HG03060 (cell line): ENCODE measurements around the gene RIT2.
"Not testable (repeated sequence)": the region's sequence is repeated elsewhere in the genome, so short reads cannot be mapped to it uniquely, and the experiment has no call there.

Experiments
- ATAC-seq: cut with Tn5 transposase; IDR thresholded peaks from one replicate; pipeline ENCODE4 v1.9.1; 2021; ENCODE audit warnings: low read depth, moderate number of reproducible peaks; ENCODE audit not compliant: unreplicated experiment

Gene RIT2

DNA sequence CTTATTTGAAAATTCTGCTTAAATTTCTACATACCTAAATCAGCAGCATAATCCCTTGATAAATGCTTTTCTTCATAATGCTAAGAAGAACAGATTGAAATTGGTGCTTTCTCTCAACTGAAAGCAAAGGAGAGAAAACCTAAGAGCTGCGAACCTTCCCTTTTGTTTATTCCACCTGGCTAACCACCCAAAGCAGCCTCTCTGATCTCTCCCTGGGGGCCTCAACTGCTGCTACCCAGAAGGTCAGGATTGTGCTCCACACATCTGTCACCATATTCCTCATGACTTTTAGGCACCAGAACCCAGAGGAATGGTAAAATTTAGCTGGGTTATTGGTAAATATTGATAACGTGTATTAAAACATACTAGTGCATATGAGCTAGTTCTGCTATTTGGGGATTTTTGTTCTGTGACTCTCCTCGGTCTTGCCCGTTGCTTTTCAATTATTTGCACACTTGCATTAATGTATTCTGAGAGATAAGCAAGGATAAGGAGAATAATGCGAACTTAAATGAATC is 334.1 kb downstream of the RIT2 start:
- ATAC-seq = no peak

DNA sequence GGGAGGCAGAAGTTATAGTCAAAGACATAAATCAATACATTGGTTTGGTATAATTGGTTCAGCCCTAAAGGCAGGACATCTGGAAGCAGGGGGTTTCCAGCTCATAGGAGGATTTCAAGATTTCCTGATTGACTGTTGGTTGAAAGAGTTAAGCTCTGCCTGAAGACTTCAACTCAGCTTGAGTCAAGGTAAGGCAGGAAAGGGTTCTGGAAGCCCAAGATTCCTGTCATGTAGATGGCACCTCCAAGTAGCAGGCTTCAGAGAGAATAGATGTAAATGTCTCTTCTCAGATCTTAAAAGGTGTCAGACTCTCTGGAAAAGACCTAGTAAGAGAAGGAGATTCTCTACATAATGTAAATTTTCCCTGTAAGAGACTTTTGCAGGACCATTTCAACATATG is 335.3 kb downstream of the RIT2 start:
- no peak for ATAC-seq

GRCh38 chr18:42778445-42779042 is 336.9 kb downstream of the RIT2 start:
- no peak for ATAC-seq

DNA sequence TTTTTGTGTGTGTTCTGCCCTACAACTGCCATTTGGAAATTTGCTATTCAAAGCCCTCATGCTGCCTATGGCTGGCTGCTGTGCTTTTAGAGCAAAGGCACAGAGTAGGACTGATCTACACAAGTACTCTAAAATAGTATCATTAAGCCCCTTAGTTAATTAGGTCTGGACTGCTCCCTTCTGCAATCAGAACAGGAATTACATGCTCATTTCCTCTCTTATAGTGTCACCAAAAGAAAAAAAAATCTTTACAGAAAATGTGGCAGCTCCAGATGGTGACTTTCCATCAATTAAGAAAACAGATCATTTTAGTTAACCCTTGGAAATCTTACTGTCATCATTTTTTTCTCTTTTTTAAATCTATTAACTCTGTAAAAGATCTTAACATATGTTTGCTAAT is 337.5 kb downstream of the RIT2 start:
- no peak for ATAC-seq

DNA sequence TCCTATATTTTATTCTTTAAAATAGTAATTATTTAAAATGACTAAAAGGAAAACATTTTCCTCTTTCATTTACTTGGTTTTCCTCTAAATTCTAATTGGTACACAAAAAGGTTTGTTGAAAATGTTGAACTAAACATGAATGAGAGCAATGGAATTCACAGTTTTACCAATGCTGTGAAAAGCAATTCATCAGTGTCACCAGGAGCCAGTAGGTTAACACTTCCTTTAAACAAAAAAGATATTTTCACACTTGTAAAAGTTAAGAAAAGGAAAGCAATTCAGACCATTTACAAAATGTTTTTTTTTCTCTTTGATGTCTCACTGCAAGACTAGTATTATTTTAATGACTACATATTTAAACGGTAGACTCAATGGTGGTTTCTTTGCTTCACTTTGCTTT is 341.6 kb downstream of the RIT2 start:
- no peak for ATAC-seq

- ATAC-seq = no peak
Measured at GRCh38 chr18:42771936-42772335, 343.5 kb downstream of the RIT2 start.

- no peak for ATAC-seq
Measured at GRCh38 chr18:42765302-42765701, 350.2 kb downstream of the RIT2 start.

GRCh38 chr18:42760290-42760689 is 355.2 kb downstream of the RIT2 start:
- no peak for ATAC-seq

- ATAC-seq = no peak
Measured at GRCh38 chr18:42758852-42759251, 356.6 kb downstream of the RIT2 start.

DNA sequence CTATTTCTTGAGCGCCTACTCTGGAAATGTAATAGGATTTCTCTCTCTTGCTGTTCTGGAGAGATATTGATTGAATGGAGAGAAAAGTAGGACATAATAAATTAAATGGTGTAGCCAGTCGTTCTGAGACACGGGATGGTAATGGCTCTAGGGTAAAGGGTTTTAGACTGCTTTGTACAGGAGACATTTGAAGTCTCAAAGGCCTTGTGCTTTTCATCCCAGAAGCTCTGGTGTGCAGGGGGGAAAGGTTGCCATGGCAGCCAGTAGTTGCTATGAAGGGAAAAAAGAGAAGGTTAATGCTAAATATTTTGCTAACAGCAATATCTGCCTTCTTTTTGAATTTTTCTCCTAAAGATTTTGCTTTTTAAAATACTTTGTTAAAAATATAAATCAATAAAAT is 359.3 kb downstream of the RIT2 start:
- ATAC-seq = no peak

DNA sequence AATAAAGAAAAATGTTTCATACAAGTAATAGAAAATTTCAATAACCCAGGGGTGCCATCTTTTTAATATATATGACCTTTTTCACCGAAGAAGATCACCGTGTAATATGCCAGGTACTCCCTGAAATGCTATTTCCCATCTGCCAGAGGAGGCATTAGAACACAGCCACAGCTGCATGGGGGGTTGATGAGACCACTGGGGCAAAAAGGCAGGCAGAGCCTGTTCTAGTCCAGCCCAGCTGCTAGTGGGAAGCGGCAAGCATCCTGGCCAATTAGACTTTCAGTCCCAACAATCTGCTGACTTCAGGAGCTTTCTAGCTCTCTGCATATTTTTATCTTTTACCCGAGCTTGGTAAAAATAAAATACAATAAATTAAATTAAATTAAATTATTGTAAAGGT is 362.6 kb downstream of the RIT2 start:
- ATAC-seq = no peak

DNA sequence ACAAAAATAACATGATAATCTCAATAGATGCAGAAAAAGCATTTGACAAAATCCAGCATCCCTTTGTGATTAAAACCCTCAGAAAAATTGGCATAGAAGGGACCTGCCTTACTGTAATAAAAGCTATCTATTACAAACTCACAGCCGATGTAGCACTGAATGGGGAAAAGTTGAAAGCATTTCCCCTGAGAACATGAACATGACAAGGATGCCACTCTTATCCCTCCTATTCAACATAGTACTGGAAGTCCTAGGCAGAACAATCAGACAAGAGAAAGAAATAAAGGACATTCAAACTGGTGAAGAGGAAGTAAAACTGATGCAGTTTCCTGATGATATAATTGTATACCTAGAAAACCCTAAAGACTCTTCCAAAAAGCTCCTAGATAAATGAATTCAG is 368.7 kb downstream of the RIT2 start:
- ATAC-seq = no peak

- ATAC-seq = no peak
Measured at GRCh38 chr18:42745931-42746330, 369.6 kb downstream of the RIT2 start.

- no peak for ATAC-seq
Measured at GRCh38 chr18:42745171-42745570, 370.3 kb downstream of the RIT2 start.

DNA sequence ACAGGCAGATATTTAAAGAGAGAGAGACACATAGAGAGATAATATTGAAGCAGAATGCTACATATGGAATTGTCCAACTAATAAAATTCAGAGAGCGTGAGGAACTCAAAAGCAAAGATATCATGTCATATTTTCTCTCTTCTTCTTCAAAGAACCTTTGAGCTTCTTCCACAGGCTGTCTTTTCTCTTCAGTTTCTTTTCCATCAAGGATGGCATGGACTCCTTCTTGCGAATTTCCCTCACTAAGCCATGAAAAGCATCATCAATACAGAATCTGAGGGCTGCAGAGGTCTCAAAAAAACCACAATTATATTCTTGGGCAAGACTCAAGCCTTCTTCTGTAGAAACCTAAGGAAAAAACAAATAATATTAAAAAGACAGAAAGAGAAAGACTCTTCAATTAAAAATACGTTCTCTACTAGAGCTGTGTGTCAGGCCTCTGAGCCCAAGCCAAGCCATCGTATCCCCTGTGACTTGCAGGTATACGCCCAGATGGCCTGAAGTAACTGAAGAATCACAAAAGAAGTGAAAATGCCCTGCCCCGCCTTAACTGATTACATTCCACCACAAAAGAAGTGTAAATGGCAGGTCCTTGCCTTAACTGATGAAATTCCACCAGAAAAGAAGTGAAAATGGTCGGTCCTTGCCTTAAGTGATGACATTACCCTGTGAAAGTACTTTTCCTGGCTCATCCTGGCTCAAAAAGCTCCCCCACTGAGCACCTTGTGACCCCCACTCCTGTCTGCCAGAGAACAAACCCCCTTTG is 371.9 kb downstream of the RIT2 start:
- ATAC-seq = no peak

DNA sequence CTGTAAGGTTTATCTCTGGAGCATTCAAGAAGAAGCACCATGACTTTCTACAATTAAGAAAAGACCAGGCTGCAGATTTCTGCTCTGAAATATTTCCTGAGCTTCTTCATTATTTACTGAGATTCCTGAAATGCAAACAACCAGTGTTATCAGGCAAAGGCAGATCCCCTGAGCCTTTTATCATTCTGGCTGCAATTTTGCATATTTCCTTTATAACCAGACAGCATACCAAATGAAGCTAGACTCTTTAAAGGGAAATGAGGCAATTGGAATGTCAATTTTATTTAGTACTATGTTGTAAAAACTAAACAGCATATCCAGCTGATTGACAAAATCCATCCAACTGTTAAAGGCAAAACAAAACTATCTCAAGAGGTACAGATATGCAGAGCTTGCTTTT is 372.5 kb downstream of the RIT2 start:
- ATAC-seq = no peak

GRCh38 chr18:42742474-42742873 is 373.0 kb downstream of the RIT2 start:
- ATAC-seq = no peak

GRCh38 chr18:42741805-42742347 is 373.6 kb downstream of the RIT2 start:
- ATAC-seq = not testable (repeated sequence)

GRCh38 chr18:42741299-42741698 is 374.2 kb downstream of the RIT2 start:
- ATAC-seq = not testable (repeated sequence)

GRCh38 chr18:42736074-42736473 is 379.4 kb downstream of the RIT2 start:
- ATAC-seq = no peak

- no peak for ATAC-seq
Measured at GRCh38 chr18:42734520-42734919, 381.0 kb downstream of the RIT2 start.

DNA sequence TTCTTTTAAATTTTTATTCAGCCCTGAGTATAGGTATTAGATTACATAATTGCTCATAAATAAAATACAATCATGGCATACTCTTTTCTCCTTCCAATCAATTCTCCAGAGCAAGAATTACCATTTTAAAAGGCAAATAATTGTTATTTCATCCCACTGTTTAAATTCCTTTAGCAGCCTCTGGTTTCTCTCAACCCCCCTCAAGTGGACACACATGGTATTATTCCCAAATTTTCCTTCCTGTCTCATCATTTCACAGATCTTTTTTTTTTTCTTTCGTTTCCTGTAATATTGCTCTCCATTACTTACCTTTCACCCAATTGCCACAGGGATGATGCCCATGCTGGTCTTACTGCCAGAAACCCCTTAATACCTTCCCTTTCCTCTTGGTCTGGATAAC is 385.2 kb downstream of the RIT2 start:
- no peak for ATAC-seq
